MM.1S (cell line): ENCODE data around the gene SLC25A17.

Experiments
- CTCF ChIP-seq: fragments of 300-600 bp; sonication (generic); IDR thresholded peaks from 2 replicates; pipeline ENCODE4 v1.5.1; 2016; ENCODE audit warnings: antibody characterized with exemption, low read length, mixed read lengths
- EZH2 ChIP-seq: fragments of 300-600 bp; sonication (generic); optimal IDR thresholded peaks from 2 replicates; pipeline ENCODE3; 2017; ENCODE audit warnings: low read depth, mild to moderate bottlenecking, antibody characterized with exemption, low read length, mixed read lengths
- EZH2phosphoT487 ChIP-seq: fragments of 300-600 bp; sonication (generic); IDR thresholded peaks from 2 replicates; pipeline ENCODE4 v1.6.1; 2018; ENCODE audit warnings: antibody characterized with exemption, low read length

GRCh38 chr22:40853333-40853732 lies 34.2 kb upstream of the SLC25A17 start:
- no peak for TF ChIP-seq CTCF
- TF ChIP-seq EZH2, result no peak
- TF ChIP-seq EZH2phosphoT487, result no peak
